ENCODE data around the gene PLEK. TPM values are rescaled to one million over a fixed set of nuclear protein-coding genes. Genes with fewer than 3 reads are reported as not detected.

PLEK gene, protein sequence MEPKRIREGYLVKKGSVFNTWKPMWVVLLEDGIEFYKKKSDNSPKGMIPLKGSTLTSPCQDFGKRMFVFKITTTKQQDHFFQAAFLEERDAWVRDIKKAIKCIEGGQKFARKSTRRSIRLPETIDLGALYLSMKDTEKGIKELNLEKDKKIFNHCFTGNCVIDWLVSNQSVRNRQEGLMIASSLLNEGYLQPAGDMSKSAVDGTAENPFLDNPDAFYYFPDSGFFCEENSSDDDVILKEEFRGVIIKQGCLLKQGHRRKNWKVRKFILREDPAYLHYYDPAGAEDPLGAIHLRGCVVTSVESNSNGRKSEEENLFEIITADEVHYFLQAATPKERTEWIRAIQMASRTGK
- total RNA-seq (2021) (not detected in 2 replicates), Bru-seq, nascent RNA (percentile 8 among the genes with signal in this experiment), BruChase-seq, experiment 1, labeled RNA remaining after a 2-hour chase (percentile 9 among the genes with signal in this experiment), BruChase-seq, experiment 2, labeled RNA remaining after a 6-hour chase (percentile 13 among the genes with signal in this experiment)
- long read RNA-seq: 0 reads

- H3K9me2 ChIP-seq (ENCODE audit: insufficient read depth): no peaks in the 10 kb centered on the region
- no peaks in the 10 kb centered on the region for H4K20me1 ChIP-seq (ENCODE audit: insufficient read depth)
- no peaks in the 10 kb centered on the region for H3K79me2 ChIP-seq (ENCODE audit: low read depth)
- TF ChIP-seq, protein P1, sequence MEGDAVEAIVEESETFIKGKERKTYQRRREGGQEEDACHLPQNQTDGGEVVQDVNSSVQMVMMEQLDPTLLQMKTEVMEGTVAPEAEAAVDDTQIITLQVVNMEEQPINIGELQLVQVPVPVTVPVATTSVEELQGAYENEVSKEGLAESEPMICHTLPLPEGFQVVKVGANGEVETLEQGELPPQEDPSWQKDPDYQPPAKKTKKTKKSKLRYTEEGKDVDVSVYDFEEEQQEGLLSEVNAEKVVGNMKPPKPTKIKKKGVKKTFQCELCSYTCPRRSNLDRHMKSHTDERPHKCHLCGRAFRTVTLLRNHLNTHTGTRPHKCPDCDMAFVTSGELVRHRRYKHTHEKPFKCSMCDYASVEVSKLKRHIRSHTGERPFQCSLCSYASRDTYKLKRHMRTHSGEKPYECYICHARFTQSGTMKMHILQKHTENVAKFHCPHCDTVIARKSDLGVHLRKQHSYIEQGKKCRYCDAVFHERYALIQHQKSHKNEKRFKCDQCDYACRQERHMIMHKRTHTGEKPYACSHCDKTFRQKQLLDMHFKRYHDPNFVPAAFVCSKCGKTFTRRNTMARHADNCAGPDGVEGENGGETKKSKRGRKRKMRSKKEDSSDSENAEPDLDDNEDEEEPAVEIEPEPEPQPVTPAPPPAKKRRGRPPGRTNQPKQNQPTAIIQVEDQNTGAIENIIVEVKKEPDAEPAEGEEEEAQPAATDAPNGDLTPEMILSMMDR (conservative IDR thresholded peaks at IDR 0.05): no peak
- no peak for TF ChIP-seq EZH2 (IDR thresholded peaks at IDR 0.05; ENCODE audit: low read depth)
- no peaks in the 10 kb centered on the region for H3K4me1 ChIP-seq (replicated peaks; ENCODE audit: insufficient read depth)
- H2AFZ ChIP-seq: no peak within 1 kb of the TSS
- H3K9me3 ChIP-seq (ENCODE audit: insufficient read depth, low read depth): no peaks in the 10 kb centered on the region
- H3K27me3 ChIP-seq (ENCODE audit: insufficient read depth, low read depth): no peaks in the 10 kb centered on the region
- CTCF ChIA-PET: no interaction called here
- POLR2A ChIA-PET (ENCODE audit: unreplicated experiment): no interaction called here
- no peak within 1 kb of the TSS for H3K4me2 ChIP-seq
- no TSS peak for BruUV-seq (replicated peaks)
- no peaks in the 10 kb centered on the region for H3K36me3 ChIP-seq (ENCODE audit: low read depth)
- no peak within 1 kb of the TSS for H3K4me3 ChIP-seq
- intact Hi-C loops (cut with micrococcal nuclease; ENCODE audit: unreplicated experiment): no loop called here
- no peaks in the 10 kb centered on the region for H3F3A ChIP-seq (ENCODE audit: insufficient read depth, low read depth)
- H3K27ac ChIP-seq: no peak within 1 kb of the TSS
- DNase-seq: no peak
Observed at GRCh38 chr2:68365087-68365486, at the start of gene PLEK. TSS of gene PLEK (plus strand) at chr2:68365282. CDS start at chr2:68365352, 70 bp downstream.

GRCh38 chr2:68316111-68316510, 49.0 kb upstream of the PLEK start:
- H3F3A ChIP-seq (ENCODE audit: insufficient read depth, low read depth): no peaks in the 10 kb centered on the region
- H3K9me2 ChIP-seq (ENCODE audit: insufficient read depth): no peaks in the 10 kb centered on the region
- no peaks in the 10 kb centered on the region for H3K36me3 ChIP-seq (ENCODE audit: low read depth)
- intact Hi-C loops (cut with micrococcal nuclease; ENCODE audit: unreplicated experiment): no loop called here
- no peaks in the 10 kb centered on the region for H3K27me3 ChIP-seq (ENCODE audit: insufficient read depth, low read depth)
- no peak overlapping the region for H3K4me2 ChIP-seq
- H3K27ac ChIP-seq: no peak overlapping the region
- H3K4me1 ChIP-seq (replicated peaks; ENCODE audit: insufficient read depth): no peaks in the 10 kb centered on the region
- no peaks in the 10 kb centered on the region for H4K20me1 ChIP-seq (ENCODE audit: insufficient read depth)
- no peak overlapping the region for H2AFZ ChIP-seq
- TF ChIP-seq, protein P1 (conservative IDR thresholded peaks at IDR 0.05): no peak
- TF ChIP-seq EZH2 (IDR thresholded peaks at IDR 0.05; ENCODE audit: low read depth): no peak
- ChIA-PET CTCF (interaction anchor here (0.6 kb wide), 1 partner anchor 177 kb away, joined by 6 read pairs; no protein-coding TSS in a partner anchor), POLR2A (ENCODE audit: unreplicated experiment) (no interaction called here)
- no peak for DNase-seq
- H3K4me3 ChIP-seq: no peak overlapping the region
- H3K79me2 ChIP-seq (ENCODE audit: low read depth): no peaks in the 10 kb centered on the region
- no peaks in the 10 kb centered on the region for H3K9me3 ChIP-seq (ENCODE audit: insufficient read depth, low read depth)
- BruUV-seq (replicated peaks): no TSS peak

DNA sequence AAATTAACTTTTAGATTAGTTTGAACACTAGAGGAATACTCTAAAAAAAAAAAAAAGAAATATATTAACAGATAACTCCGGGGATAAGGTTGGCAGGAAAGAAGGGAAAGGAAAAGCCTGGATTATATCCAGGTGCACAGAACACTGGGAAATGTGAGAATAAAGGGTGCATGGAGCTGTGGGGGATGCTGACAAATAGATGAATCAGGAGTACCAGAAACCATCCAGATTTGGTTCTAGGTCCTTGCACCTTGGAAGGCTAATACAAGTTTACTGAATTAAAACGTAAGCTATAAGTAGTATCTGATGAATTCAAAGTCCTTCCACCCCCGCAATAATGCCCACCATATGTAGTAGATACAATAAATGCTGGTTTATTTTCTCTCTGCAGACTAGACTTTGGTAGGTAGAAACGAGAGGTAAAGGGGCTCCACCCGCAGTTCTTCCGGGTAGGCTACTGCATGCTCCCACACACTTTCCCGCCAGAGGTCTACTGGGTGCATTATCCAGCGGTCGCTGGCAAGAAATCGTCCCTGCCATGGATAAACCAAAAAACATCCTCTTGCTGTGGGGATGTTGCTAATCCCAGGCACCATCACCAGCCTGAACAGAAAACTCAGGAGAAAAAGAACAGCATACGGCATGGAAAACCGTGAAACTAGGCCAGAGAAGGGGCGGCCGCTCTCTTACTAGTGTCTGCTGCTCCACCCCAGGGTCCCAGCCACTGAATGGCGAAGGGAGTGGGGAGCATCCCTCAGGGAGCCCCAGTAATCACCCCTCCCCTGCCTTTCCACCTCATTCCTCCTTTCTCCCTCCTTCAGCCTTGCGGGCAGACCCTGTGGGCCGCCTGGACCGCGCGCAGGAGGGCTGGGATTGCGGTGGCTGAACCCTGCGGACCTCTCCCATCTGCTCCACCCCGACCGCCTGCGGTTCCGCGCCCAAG, 46.8 kb upstream of the PLEK start:
- no TSS peak for BruUV-seq (replicated peaks)
- no peak overlapping the region for H2AFZ ChIP-seq
- H3K27me3 ChIP-seq (ENCODE audit: insufficient read depth, low read depth): no peaks in the 10 kb centered on the region
- ChIA-PET POLR2A (ENCODE audit: unreplicated experiment) (no interaction called here), CTCF (no interaction called here)
- H3K4me3 ChIP-seq: no peak overlapping the region
- no peaks in the 10 kb centered on the region for H3K9me2 ChIP-seq (ENCODE audit: insufficient read depth)
- TF ChIP-seq EZH2 (IDR thresholded peaks at IDR 0.05; ENCODE audit: low read depth): no peak
- TF ChIP-seq, protein P1 (conservative IDR thresholded peaks at IDR 0.05): no peak
- no peaks in the 10 kb centered on the region for H3K9me3 ChIP-seq (ENCODE audit: insufficient read depth, low read depth)
- no peaks in the 10 kb centered on the region for H4K20me1 ChIP-seq (ENCODE audit: insufficient read depth)
- intact Hi-C loops (cut with micrococcal nuclease; ENCODE audit: unreplicated experiment): no loop called here
- H3F3A ChIP-seq (ENCODE audit: insufficient read depth, low read depth): no peaks in the 10 kb centered on the region
- no peaks in the 10 kb centered on the region for H3K79me2 ChIP-seq (ENCODE audit: low read depth)
- no peak for DNase-seq
- no peak overlapping the region for H3K27ac ChIP-seq
- no peak overlapping the region for H3K4me2 ChIP-seq
- no peaks in the 10 kb centered on the region for H3K36me3 ChIP-seq (ENCODE audit: low read depth)
- H3K4me1 ChIP-seq (replicated peaks; ENCODE audit: insufficient read depth): no peaks in the 10 kb centered on the region
